Measurements from ENCODE around the gene KATNBL1.

KATNBL1 gene

DNA sequence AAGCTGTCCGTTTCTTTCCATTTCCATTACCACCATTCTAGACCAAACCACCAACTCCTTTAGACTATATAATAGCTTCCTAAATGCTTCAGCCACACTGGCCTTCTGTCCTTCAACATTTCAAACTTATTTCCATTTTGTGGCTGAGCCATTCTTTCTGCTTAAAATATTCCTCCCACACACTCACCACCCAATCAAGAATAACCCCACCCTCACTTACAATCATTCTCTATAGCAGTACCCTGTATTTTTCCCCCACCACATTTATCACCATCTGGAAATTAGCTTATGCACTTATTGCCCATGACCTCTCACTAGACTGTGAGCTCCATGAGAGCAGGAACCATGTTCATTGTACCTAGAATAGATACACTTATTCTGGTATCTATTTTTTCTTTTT, 6.6 kb downstream of the KATNBL1 start:
- TF ChIP-seq, protein P1, sequence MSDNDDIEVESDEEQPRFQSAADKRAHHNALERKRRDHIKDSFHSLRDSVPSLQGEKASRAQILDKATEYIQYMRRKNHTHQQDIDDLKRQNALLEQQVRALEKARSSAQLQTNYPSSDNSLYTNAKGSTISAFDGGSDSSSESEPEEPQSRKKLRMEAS (IDR thresholded peaks at IDR 0.05): no peak
- TF ChIP-seq, protein P2, sequence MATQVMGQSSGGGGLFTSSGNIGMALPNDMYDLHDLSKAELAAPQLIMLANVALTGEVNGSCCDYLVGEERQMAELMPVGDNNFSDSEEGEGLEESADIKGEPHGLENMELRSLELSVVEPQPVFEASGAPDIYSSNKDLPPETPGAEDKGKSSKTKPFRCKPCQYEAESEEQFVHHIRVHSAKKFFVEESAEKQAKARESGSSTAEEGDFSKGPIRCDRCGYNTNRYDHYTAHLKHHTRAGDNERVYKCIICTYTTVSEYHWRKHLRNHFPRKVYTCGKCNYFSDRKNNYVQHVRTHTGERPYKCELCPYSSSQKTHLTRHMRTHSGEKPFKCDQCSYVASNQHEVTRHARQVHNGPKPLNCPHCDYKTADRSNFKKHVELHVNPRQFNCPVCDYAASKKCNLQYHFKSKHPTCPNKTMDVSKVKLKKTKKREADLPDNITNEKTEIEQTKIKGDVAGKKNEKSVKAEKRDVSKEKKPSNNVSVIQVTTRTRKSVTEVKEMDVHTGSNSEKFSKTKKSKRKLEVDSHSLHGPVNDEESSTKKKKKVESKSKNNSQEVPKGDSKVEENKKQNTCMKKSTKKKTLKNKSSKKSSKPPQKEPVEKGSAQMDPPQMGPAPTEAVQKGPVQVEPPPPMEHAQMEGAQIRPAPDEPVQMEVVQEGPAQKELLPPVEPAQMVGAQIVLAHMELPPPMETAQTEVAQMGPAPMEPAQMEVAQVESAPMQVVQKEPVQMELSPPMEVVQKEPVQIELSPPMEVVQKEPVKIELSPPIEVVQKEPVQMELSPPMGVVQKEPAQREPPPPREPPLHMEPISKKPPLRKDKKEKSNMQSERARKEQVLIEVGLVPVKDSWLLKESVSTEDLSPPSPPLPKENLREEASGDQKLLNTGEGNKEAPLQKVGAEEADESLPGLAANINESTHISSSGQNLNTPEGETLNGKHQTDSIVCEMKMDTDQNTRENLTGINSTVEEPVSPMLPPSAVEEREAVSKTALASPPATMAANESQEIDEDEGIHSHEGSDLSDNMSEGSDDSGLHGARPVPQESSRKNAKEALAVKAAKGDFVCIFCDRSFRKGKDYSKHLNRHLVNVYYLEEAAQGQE (IDR thresholded peaks at IDR 0.05; ENCODE audit: low read depth): no peak
- TF ChIP-seq ZBTB7A (IDR thresholded peaks at IDR 0.05; ENCODE audit: low read depth): no peak

DNA sequence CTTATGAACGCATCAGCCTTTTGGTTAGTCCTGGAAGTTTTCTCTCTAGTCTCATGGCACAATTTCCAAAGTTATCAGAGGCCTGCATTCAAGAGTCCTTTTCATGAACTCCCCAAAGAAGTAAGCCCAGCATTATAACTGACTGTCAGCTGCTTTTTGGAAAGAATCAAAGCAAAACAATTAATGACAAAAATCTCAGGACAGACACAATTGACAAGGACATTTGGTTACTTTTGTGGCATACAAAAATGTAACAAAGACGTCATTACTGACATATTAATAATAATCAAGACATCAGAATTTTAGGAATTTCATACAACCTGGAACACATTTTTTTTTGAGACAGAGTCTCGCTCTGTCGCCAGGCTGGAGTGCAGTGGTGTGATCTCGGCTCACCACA, 21.2 kb downstream of the KATNBL1 start:
- TF ChIP-seq EP300 (IDR thresholded peaks at IDR 0.05; ENCODE audit: borderline replicate concordance) (no peak), CREB1 (IDR thresholded peaks at IDR 0.05; ENCODE audit: low read depth) (no peak), TAF1 (IDR thresholded peaks at IDR 0.05; ENCODE audit: low read depth) (no peak), TEAD4 (IDR thresholded peaks at IDR 0.05) (no peak), ZBTB7A (IDR thresholded peaks at IDR 0.05; ENCODE audit: low read depth) (no peak), NFIC (IDR thresholded peaks at IDR 0.05) (no peak), CEBPB (IDR thresholded peaks at IDR 0.05) (no peak), YY1 (IDR thresholded peaks at IDR 0.05; ENCODE audit: low read depth) (no peak), FOXM1 (IDR thresholded peaks at IDR 0.05; ENCODE audit: borderline replicate concordance, low read depth) (no peak), EGR1 (IDR thresholded peaks at IDR 0.05) (no peak), RAD21 (IDR thresholded peaks at IDR 0.05; ENCODE audit: low read depth) (no peak), TCF12 (IDR thresholded peaks at IDR 0.05; ENCODE audit: low read depth) (no peak)
- TF ChIP-seq, protein P3, sequence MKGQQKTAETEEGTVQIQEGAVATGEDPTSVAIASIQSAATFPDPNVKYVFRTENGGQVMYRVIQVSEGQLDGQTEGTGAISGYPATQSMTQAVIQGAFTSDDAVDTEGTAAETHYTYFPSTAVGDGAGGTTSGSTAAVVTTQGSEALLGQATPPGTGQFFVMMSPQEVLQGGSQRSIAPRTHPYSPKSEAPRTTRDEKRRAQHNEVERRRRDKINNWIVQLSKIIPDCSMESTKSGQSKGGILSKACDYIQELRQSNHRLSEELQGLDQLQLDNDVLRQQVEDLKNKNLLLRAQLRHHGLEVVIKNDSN (IDR thresholded peaks at IDR 0.05): no peak
- TF ChIP-seq, protein P1 (IDR thresholded peaks at IDR 0.05): no peak
- TF ChIP-seq, protein P2 (IDR thresholded peaks at IDR 0.05; ENCODE audit: low read depth): no peak

DNA sequence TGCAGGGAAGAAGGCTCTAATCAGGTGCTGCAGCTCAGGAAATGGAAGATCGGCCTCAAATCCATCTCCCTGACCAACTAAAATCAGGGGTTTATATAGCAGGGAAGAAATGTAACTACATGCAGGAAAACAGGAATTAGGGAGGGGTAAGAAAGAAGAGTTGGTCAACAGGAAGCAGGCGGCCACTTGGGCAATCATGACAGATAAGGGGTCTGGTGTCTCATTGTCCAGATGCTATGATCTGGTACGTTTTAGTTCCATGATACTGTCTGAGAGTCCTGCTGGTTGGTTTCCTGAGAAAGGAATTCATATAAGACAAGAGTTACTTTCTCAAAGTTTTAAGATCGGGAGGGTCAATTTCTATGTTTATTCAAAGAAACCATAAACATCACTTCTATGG, 24.2 kb downstream of the KATNBL1 start:
- TF ChIP-seq, protein P3 (IDR thresholded peaks at IDR 0.05): no peak
- TF ChIP-seq, protein P2 (IDR thresholded peaks at IDR 0.05; ENCODE audit: low read depth): no peak
- TF ChIP-seq TAF1 (IDR thresholded peaks at IDR 0.05; ENCODE audit: low read depth): no peak
- no peak for TF ChIP-seq CEBPB (IDR thresholded peaks at IDR 0.05)
- no peak for TF ChIP-seq CREB1 (IDR thresholded peaks at IDR 0.05; ENCODE audit: low read depth)
- no peak for TF ChIP-seq RAD21 (IDR thresholded peaks at IDR 0.05; ENCODE audit: low read depth)
- no peak for TF ChIP-seq EP300 (IDR thresholded peaks at IDR 0.05; ENCODE audit: borderline replicate concordance)
- no peak for TF ChIP-seq ZBTB7A (IDR thresholded peaks at IDR 0.05; ENCODE audit: low read depth)
- no peak for TF ChIP-seq FOXM1 (IDR thresholded peaks at IDR 0.05; ENCODE audit: borderline replicate concordance, low read depth)
- no peak for TF ChIP-seq TCF12 (IDR thresholded peaks at IDR 0.05; ENCODE audit: low read depth)
- TF ChIP-seq, protein P1 (IDR thresholded peaks at IDR 0.05): no peak

DNA sequence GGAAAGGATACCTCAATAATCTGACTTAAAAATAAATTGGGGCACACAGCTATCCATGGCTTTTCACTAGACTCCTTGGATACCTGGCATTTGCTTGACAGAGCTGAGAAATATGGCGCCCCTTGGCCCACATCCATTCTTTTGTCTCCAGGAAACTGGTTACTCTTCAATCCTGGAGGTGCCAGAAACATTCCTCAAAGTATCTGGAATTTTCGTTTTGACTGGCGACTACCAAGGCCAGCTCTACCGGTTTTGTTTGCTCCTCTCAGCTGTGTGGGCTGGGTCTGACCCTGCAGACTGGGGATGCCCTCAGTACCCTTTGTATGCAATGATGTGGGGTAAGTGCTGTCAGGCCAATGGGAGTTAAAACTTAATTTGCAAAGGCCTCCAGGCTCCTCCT, 27.0 kb downstream of the KATNBL1 start:
- TF ChIP-seq EGR1 (IDR thresholded peaks at IDR 0.05) (no peak), CREB1 (IDR thresholded peaks at IDR 0.05; ENCODE audit: low read depth) (no peak), TEAD4 (IDR thresholded peaks at IDR 0.05) (peak; percentile 81), YY1 (IDR thresholded peaks at IDR 0.05; ENCODE audit: low read depth) (peak; percentile 72; the same call in 1 of the 2 replicates), RAD21 (IDR thresholded peaks at IDR 0.05; ENCODE audit: low read depth) (no peak), TCF12 (IDR thresholded peaks at IDR 0.05; ENCODE audit: low read depth) (peak; percentile 54; the same call in 1 of the 2 replicates), TAF1 (IDR thresholded peaks at IDR 0.05; ENCODE audit: low read depth) (no peak), CEBPB (IDR thresholded peaks at IDR 0.05) (no peak), ZBTB7A (IDR thresholded peaks at IDR 0.05; ENCODE audit: low read depth) (no peak), EP300 (IDR thresholded peaks at IDR 0.05; ENCODE audit: borderline replicate concordance) (peak; percentile 47; the same call in 1 of the 2 replicates), FOXM1 (IDR thresholded peaks at IDR 0.05; ENCODE audit: borderline replicate concordance, low read depth) (no peak), NFIC (IDR thresholded peaks at IDR 0.05) (peak; percentile 59)
- TF ChIP-seq, protein P1 (IDR thresholded peaks at IDR 0.05): 0 out of 2 replicates have a peak, but pooled peaks have one; percentile 34
- TF ChIP-seq, protein P2 (IDR thresholded peaks at IDR 0.05; ENCODE audit: low read depth): peak; percentile 31; the same call in 1 of the 2 replicates
- TF ChIP-seq, protein P3 (IDR thresholded peaks at IDR 0.05): no peak

Measured in Ishikawa (cell line).